Measurements from ENCODE around the gene SFPQ.

Gene SFPQ

GRCh38 chr1:35185200-35185599 lies 7.7 kb downstream of the SFPQ start:
- TF ChIP-seq ZFX (IDR thresholded peaks at IDR 0.05) (no peak), CTCF (conservative IDR thresholded peaks at IDR 0.05) (no peak)
- H3K27ac ChIP-seq: no peak overlapping the region

- H3K27ac ChIP-seq: no peak overlapping the region
- TF ChIP-seq CTCF (conservative IDR thresholded peaks at IDR 0.05) (no peak), ZFX (IDR thresholded peaks at IDR 0.05) (no peak)
Observed at GRCh38 chr1:35184495-35185199, 8.3 kb downstream of the SFPQ start.

- H3K27ac ChIP-seq: no peak overlapping the region
- TF ChIP-seq CTCF (conservative IDR thresholded peaks at IDR 0.05): no peak
- TF ChIP-seq ZFX (IDR thresholded peaks at IDR 0.05): no peak
Observed at GRCh38 chr1:35181790-35182455, 11.0 kb downstream of the SFPQ start.

GRCh38 chr1:35180776-35181374 lies 12.1 kb downstream of the SFPQ start:
- TF ChIP-seq CTCF (conservative IDR thresholded peaks at IDR 0.05) (no peak), ZFX (IDR thresholded peaks at IDR 0.05) (no peak)
- H3K27ac ChIP-seq: no peak overlapping the region

GRCh38 chr1:35179908-35180307 lies 13.0 kb downstream of the SFPQ start:
- TF ChIP-seq ZFX (IDR thresholded peaks at IDR 0.05) (no peak), CTCF (conservative IDR thresholded peaks at IDR 0.05) (no peak)
- H3K27ac ChIP-seq: no peak overlapping the region

GRCh38 chr1:35178874-35179380 lies 14.0 kb downstream of the SFPQ start:
- TF ChIP-seq CTCF (conservative IDR thresholded peaks at IDR 0.05) (no peak), ZFX (IDR thresholded peaks at IDR 0.05) (no peak)
- H3K27ac ChIP-seq: no peak overlapping the region

- no peak for TF ChIP-seq CTCF (conservative IDR thresholded peaks at IDR 0.05)
- no peak for TF ChIP-seq ZFX (IDR thresholded peaks at IDR 0.05)
- H3K27ac ChIP-seq: no peak overlapping the region
Observed at GRCh38 chr1:35178295-35178695, 14.7 kb downstream of the SFPQ start.
